Thoracic aorta (tissue), 2 donors: ENCODE data around the gene EXO5. TPM values are rescaled to one million over a fixed set of nuclear protein-coding genes. Genes with fewer than 3 reads are reported as not detected.
"Not testable (repeated sequence)": the region's sequence is repeated elsewhere in the genome, so short reads cannot be mapped to it uniquely, and the experiment has no call there.

Experiments
- ATAC-seq: fragments of 150-250 bp; one replicate; pipeline ENCODE4 v1.8.0; 2017; ENCODE audit warnings: low read depth; ENCODE audit not compliant: insufficient number of reproducible peaks, low FRiP score
- DNase-seq: peaks from one replicate; pipeline ENCODE4 v3.0.0-alpha.2; 2020; ENCODE audit warnings: low spot score
- H3K27ac ChIP-seq, 2 donors: fragments of 200-600 bp; sonication (generic); 1 replicate in 1 of 2; 2 replicates in 1 of 2; pipeline ENCODE4 v1.5.1; 2016; ENCODE audit warnings: mild to moderate bottlenecking in 2 of 2, moderate library complexity in 2 of 2
- H3K27me3 ChIP-seq: fragments of 200-600 bp; sonication (generic); replicated peaks from 2 replicates; pipeline ENCODE4 v1.6.0; 2016; ENCODE audit warnings: mild to moderate bottlenecking; ENCODE audit not compliant: insufficient read depth
- H3K36me3 ChIP-seq: fragments of 200-600 bp; sonication (generic); one replicate; pipeline ENCODE4 v1.5.1; 2016
- H3K4me1 ChIP-seq, 2 donors: fragments of 200-600 bp; sonication (generic); 1 replicate in 1 of 2; 2 replicates in 1 of 2; pipeline versions ENCODE4 v1.5.1 to v1.6.0; 2016; ENCODE audit warnings: low read depth in 2 of 2, mild to moderate bottlenecking in 1 of 2; ENCODE audit not compliant: control insufficient read depth in 1 of 2
- H3K4me3 ChIP-seq: fragments of 200-600 bp; sonication (generic); 2 replicates; pipeline ENCODE4 v1.5.1; 2016; ENCODE audit warnings: mild to moderate bottlenecking
- H3K9me3 ChIP-seq: fragments of 200-600 bp; sonication (generic); 2 replicates; pipeline ENCODE4 v1.5.1; 2016
- CTCF ChIP-seq: fragments of 200-600 bp; sonication (generic); IDR thresholded peaks from one replicate; pipeline ENCODE4 v1.5.1; 2019; ENCODE audit warnings: antibody characterized with exemption
- total RNA-seq, 2 donors: library from RNA; depleted of rRNA; stranded (reverse); fragments of >200 nt; gene quantifications; one replicate each; pipeline versions ENCODE4 v1.1.0 to v1.2.3, GENCODE V29; 2016

EXO5 gene
- total RNA-seq, 2 donors from 2014 or later: 2.2 to 2.8 TPM

GRCh38 chr1:40476924-40477677, 31.5 kb upstream of the EXO5 start, which contains the start of gene ZFP69:
ZFP69 (plus strand) TSS chr1:40477290; CDS start chr1:40479362, 2,072 bp downstream.
- Histone ChIP-seq H3K4me3 (peak within 1 kb of the TSS; percentile 82), H3K36me3 (peaks cover 4% of the 10 kb centered on the region), H3K9me3 (peaks cover 6% of the 10 kb centered on the region), H3K4me1 (peaks cover 0 to 13% of the 10 kb centered on the region in 2 donors), H3K27ac (peak within 1 kb of the TSS; percentile 53 to 61), H3K27me3 (no peaks in the 10 kb centered on the region)
- DNase-seq (peak; percentile 14), ATAC-seq (no peak)
- no peak for TF ChIP-seq CTCF

GRCh38 chr1:40477678-40478053, 30.9 kb upstream of the EXO5 start:
- peak overlapping the region; percentile 82 for H3K4me3 ChIP-seq
- peaks cover 0 to 13% of the 10 kb centered on the region in 2 donors for H3K4me1 ChIP-seq
- peaks cover 4% of the 10 kb centered on the region for H3K36me3 ChIP-seq
- ATAC-seq: no peak
- H3K27me3 ChIP-seq: no peaks in the 10 kb centered on the region
- peak overlapping the region; percentile 53 to 61 for H3K27ac ChIP-seq
- DNase-seq: no peak
- peaks cover 6% of the 10 kb centered on the region for H3K9me3 ChIP-seq
- no peak for TF ChIP-seq CTCF

GRCh38 chr1:40478276-40478675, 30.3 kb upstream of the EXO5 start:
- Histone ChIP-seq H3K36me3 (peaks cover 4% of the 10 kb centered on the region), H3K4me3 (peak overlapping the region; percentile 82), H3K4me1 (peaks cover 0 to 13% of the 10 kb centered on the region in 2 donors), H3K27ac (peak overlapping the region in 1 of 2 donors; percentile 61), H3K9me3 (peaks cover 6% of the 10 kb centered on the region), H3K27me3 (no peaks in the 10 kb centered on the region)
- TF ChIP-seq CTCF: no peak
- DNase-seq (no peak), ATAC-seq (no peak)

GRCh38 chr1:40479156-40479555, 29.4 kb upstream of the EXO5 start:
- no peak overlapping the region for H3K4me3 ChIP-seq
- H3K27ac ChIP-seq: no peak overlapping the region
- DNase-seq (no peak), ATAC-seq (no peak)
- peaks cover 6% of the 10 kb centered on the region for H3K9me3 ChIP-seq
- H3K36me3 ChIP-seq: peaks cover 4% of the 10 kb centered on the region
- peaks cover 0 to 13% of the 10 kb centered on the region in 2 donors for H3K4me1 ChIP-seq
- no peaks in the 10 kb centered on the region for H3K27me3 ChIP-seq
- TF ChIP-seq CTCF: no peak

GRCh38 chr1:40495315-40495903, 13.2 kb upstream of the EXO5 start:
- ATAC-seq (no peak), DNase-seq (no peak)
- Histone ChIP-seq H3K4me3 (no peak overlapping the region), H3K9me3 (peaks cover 63% of the 10 kb centered on the region), H3K27me3 (no peaks in the 10 kb centered on the region), H3K4me1 (no peaks in the 10 kb centered on the region), H3K36me3 (peaks cover 42% of the 10 kb centered on the region), H3K27ac (no peak overlapping the region)
- TF ChIP-seq CTCF: no peak

- not testable (repeated sequence) for H3K27ac ChIP-seq, DNase-seq, H3K4me1 ChIP-seq, H3K27me3 ChIP-seq, ATAC-seq, H3K4me3 ChIP-seq, H3K36me3 ChIP-seq
- H3K9me3 ChIP-seq: peaks cover 30% of the 10 kb centered on the region
Observed at GRCh38 chr1:40502651-40503050, 5.9 kb upstream of the EXO5 start.
